NCI-H226 (cell line): ENCODE data around the gene ALDH8A1.

ENCODE experiments used
- DNase-seq: peaks from one replicate; pipeline ENCODE4 v3.0.0-alpha.2; 2015

ALDH8A1 gene

GRCh38 chr6:134868812-134869211 lies 81.1 kb downstream of the ALDH8A1 start:
- DNase-seq, result no peak
